NCI-H146 (cell line): ENCODE measurements around the gene HOXD4.

Experiments
- DNase-seq: peaks from one replicate; lab custom pipeline; 2025; lab: John Stamatoyannopoulos, UW

The HOXD4 gene

DNA sequence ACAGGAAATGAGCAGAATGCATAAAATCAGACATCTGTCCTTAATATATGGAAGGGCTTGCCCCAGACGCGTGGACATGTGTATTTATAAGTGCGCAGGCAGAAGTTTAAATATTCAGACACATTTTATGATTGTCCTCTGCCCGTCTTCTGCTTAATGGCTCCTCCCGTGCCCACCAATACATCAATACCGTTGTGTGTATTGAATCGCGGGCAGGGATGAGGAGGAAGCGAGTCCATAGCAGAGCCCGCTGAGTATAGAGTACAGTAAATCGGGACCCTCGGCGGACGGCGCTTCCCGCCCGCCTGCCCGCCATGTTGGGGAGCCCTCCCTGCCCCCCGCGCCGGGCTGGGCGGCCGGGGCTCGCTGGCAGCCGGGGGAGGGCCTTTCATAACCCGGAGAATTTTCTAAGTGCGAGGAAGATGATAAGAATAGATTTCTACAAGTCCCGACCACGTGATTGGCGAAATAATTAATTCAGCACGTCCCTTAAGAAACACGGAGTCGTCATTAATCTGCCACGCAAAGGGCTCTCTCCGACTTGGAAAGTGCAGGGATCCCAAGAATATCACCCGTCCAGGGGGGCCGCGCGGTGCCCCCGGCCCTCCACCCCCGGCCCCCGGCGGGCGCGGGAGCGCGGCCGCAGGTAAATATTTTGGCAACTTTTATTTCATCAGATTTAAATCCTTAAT, 5.6 kb downstream of the HOXD4 start, which contains the start of gene HOXD3:
TSS of gene HOXD3 (plus strand) at position 501 of the 692 bp plus-strand sequence. CDS start 11,808 bp downstream, outside the sequence.
- DNase-seq = peak; percentile 25

DNA sequence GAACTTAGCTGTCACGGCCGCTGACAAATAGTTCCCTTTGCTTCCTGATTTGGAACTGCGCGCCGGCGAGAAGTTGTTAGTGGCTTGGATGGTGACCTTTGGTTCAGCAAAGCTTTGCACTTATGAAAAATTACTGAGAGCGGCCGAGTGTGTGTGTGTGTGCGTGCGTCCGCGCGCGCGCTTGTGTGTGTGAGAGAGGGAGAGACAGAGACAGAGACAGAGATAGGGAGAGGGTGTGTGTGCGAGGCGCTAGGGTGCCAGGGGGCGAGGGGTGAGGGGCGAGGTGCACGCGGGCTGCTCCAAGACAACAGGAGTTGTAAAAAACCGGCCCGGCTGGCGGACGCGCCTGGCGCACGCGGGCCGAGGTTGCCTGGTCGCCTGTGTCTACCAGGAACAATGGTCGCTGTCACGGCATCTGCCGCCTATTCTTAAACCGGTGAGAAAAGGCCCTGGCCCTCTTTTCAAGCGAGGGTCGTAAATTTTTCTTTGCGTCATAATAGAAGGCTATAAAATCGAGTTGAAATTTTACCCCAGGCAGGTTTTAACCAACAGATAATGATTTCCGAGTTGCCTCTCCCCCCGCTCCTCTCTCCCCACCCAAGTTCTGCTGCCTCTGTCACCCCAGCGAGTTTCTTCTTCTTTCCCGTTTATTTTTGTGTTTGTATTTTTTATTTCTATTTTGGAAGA, 6.3 kb downstream of the HOXD4 start:
- DNase-seq = peak; percentile 66

- DNase-seq = peak; percentile 55
Observed at GRCh38 chr2:176158186-176158591, 6.8 kb downstream of the HOXD4 start.

DNA sequence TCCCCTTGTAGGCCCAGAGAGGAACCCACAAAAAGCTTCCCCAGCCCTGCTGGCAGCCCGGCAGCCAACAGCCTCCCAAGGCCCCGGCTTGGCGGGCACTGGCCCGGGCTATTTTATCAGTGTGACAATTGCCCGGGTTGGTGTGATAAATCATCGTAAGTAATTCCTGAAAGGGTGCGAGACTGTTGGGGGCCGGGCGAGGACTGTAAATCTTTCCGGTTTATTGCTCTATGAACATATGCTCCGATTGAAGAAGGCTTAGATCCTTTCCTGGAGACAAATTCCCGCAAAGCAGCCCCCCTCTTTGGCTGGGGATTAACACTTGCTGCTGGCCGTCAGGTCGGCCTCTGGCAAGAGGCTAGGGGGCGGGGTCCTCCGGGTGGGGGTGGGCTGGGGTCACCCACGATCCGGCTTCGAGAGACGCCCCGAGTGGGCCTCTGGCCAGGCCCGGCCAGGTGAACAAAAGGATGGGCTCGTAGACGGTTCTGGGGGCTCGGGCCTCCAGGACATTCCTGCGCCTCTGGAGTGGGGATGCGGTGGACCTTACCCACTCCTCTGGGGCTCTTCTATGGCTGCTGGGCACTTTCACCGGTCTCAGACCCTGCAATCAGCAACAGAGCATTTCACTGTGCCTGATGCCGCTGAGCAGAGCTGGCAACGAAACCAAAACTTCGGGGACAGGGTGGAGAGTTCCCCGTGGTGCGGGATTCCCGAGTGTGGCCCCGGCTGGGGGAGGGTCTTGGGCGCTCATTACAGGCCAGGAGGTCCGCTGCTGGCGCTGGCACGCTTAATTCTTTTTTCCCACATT, 7.7 kb downstream of the HOXD4 start:
- DNase-seq = no peak

DNA sequence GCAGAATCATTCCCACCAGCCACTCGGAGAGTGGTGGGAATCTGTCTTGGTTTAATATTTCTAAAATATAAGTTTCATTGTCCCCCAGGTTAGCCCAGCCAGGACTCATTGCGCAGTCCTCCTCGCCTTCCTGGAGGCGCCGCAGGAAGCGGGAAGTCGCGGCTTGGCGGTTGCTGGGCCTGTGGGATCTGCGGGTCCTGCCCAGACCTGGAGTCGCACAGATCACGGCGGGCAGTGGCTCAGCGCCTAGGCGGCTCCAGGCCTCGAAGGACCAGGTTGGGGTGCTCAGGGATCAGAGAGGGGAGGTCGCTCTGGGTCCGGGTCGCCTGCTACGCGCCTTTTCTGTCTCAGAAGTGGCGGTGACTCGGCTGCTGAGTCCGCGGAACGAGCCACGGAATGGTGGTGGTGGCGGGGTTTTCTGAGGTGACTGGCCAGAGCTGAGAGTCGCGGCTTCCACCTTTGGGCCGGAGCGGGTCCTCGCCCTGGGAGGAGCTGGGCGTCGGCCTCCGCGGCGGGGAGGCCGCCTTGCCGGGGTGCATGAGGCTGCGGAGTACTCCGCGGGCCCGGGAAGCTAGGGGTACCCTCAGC, 8.4 kb downstream of the HOXD4 start:
- no peak for DNase-seq

DNA sequence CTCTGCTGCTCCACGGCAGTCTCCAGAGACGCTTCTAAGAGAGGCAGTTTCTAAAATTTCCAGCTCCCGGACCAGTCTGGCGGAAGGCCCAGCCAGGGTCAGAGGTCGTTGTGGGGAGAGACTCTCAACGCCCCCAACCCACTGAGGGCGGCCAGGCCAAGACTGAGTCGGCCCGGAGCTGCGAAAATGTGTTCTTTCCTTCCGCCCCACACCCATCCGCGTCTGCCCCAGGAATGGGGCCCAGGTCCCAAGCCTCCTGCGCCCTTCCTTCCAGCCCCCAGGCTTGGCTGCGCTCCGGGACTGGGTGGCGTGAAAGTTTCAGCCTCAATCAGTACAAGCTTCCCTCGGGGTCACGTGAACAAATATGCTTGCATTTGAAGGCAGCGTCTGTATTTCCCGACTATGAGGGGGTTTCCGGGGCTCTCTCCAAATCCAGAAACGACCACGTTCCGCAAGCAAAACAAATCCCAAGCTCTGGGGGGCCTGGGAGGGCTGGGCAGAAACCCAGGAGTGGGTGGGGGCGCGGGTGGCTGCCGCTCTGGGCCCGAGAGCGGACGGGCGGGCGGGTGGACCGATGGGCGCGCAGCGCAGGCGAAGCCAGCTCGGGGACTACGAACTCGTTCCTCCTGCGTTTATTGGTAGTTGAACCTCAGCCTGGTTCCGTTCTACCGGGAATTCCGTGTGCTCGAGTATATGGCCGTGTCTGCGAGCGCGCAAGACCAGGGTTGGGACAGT, 9.1 kb downstream of the HOXD4 start:
- no peak for DNase-seq

- no peak for DNase-seq
Observed at GRCh38 chr2:176160986-176161824, 9.9 kb downstream of the HOXD4 start.

GRCh38 chr2:176161825-176162626, 10.7 kb downstream of the HOXD4 start:
- DNase-seq = no peak

DNA sequence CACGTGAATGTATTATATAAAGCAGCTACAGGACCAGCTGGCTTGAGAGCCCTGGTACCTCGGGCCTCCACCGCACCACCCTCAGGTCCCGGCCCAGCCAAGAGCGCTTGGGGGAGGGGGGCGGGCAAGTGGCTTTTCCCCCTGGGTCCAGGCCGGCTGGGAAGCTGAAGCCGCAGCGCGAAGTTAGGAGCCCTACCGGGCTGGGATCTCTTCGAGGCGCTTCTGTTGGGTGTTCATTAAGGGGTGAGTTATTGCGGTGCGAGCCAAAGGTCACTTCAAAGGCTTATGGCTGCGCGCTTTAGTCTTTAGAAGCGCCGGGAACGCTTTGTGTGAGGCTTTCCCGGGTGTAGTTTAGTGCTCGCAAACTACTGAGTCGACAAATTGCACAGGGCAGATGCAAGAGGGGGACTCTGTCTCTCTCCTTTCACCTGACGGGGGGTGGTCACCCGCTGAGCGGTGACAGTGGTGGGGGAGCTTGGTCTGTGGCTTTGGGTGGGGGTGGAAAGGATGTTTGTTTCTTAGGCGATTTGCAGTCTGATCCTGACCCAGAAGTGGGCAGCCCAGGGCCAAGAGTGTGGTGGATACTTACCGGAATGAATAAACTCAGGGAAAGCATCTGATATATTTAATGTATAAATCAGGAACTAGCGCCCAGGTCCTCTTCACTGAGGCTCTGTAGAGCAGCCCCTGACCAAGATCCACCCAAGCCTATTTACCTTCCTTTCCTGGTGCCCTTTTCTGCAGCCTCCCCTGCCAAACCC, 11.7 kb downstream of the HOXD4 start:
- no peak for DNase-seq

DNA sequence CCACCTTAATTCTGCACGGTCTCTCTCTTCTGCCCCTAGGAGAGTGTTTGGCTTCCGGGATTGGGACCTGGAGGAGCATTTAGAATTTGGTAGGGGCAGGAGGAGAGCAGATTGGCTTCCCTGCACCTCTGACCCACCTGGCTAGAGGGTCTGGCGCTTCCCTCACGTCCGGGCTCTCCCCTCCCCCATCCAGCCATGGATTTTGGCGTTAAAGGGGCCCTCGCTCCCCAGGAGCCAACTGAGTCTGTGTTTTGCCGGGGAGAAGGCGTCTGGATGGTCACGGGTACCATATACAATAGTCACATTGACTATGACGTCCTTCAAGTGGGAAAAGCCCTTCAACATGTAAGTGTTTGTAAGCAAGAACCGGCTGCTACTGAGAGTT, 12.3 kb downstream of the HOXD4 start:
- no peak for DNase-seq

DNA sequence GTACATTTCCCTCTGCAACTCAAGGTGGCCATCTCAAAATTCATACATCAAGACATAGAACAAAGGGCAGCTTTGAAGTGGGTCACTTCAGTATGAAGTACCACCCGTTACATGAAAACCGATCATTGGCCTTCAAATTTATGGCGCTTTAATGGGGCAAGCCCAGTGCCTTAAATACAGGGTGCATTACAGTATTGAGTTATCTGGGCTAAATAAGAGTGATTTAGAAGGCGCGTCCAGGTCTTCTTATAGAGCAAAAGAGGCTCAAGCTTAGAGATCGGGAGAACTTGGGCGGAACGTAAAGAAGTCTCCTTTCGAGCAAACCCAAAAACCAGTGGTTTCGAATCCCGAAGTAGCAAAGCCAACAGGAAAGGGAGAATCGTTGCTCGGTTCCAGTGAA, 12.9 kb downstream of the HOXD4 start:
- no peak for DNase-seq

- DNase-seq = no peak
Observed at GRCh38 chr2:176164611-176165369, 13.4 kb downstream of the HOXD4 start.

- DNase-seq = no peak
Observed at GRCh38 chr2:176165370-176166050, 14.2 kb downstream of the HOXD4 start.

GRCh38 chr2:176166272-176166671, 14.9 kb downstream of the HOXD4 start:
- no peak for DNase-seq

GRCh38 chr2:176167398-176167797, 16.0 kb downstream of the HOXD4 start:
- DNase-seq = no peak

DNA sequence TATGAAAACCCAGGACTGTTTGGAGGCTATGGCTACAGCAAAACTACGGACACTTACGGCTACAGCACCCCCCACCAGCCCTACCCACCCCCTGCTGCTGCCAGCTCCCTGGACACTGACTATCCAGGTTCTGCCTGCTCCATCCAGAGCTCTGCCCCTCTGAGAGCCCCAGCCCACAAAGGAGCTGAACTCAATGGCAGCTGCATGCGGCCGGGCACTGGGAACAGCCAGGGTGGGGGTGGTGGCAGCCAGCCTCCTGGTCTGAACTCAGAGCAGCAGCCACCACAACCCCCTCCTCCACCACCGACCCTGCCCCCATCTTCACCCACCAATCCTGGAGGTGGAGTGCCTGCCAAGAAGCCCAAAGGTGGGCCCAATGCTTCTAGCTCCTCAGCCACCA, 17.8 kb downstream of the HOXD4 start:
- no peak for DNase-seq

DNA sequence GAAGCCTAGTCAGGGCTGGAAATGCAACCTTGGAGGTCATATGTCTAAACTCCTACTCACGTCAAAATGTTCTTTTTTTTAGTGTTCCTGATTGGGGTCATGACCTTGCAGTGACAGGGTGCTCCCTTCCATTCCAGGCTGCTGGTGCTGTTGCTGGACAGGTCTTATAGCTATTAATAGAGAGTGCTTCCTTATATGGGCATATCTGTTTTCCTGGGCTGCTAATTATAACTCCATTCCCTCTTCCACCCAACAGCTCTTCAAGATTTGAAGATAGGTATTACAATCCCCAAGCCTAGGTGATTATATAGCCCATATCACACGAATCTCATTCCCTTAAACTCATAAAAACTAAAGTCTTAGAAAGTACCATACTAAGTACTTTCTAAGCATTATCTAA, 18.4 kb downstream of the HOXD4 start:
- DNase-seq = no peak
